Choroid plexus epithelial cell (primary cell): ENCODE measurements around the gene GPATCH3.

ENCODE experiments used
- DNase-seq: peaks from one replicate; pipeline ENCODE4 v3.0.0-alpha.2; 2010; ENCODE audit warnings: low read depth
- H3K4me3 ChIP-seq: 2 replicates; pipeline ENCODE4 v1.5.1; 2011; ENCODE audit warnings: low read depth, mild to moderate bottlenecking, control low read depth, low read length, moderate library complexity
- TF ChIP-seq, protein P1 (sequence below): conservative IDR thresholded peaks from 2 replicates; pipeline ENCODE4 v1.5.1; 2011; ENCODE audit warnings: low read depth, mild to moderate bottlenecking, control low read depth, inconsistent platforms, low read length, moderate library complexity

GPATCH3 gene

DNA sequence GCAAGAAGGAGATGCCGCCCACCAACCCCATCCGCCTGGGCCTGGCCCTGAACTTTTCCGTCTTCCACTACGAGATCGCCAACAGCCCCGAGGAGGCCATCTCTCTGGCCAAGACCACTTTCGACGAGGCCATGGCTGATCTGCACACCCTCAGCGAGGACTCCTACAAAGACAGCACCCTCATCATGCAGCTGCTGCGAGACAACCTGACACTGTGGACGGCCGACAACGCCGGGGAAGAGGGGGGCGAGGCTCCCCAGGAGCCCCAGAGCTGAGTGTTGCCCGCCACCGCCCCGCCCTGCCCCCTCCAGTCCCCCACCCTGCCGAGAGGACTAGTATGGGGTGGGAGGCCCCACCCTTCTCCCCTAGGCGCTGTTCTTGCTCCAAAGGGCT lies 36.6 kb downstream of the GPATCH3 start:
- H3K4me3 ChIP-seq = no peak overlapping the region
- TF ChIP-seq, protein P1, sequence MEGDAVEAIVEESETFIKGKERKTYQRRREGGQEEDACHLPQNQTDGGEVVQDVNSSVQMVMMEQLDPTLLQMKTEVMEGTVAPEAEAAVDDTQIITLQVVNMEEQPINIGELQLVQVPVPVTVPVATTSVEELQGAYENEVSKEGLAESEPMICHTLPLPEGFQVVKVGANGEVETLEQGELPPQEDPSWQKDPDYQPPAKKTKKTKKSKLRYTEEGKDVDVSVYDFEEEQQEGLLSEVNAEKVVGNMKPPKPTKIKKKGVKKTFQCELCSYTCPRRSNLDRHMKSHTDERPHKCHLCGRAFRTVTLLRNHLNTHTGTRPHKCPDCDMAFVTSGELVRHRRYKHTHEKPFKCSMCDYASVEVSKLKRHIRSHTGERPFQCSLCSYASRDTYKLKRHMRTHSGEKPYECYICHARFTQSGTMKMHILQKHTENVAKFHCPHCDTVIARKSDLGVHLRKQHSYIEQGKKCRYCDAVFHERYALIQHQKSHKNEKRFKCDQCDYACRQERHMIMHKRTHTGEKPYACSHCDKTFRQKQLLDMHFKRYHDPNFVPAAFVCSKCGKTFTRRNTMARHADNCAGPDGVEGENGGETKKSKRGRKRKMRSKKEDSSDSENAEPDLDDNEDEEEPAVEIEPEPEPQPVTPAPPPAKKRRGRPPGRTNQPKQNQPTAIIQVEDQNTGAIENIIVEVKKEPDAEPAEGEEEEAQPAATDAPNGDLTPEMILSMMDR = no peak
- no peak for DNase-seq

DNA sequence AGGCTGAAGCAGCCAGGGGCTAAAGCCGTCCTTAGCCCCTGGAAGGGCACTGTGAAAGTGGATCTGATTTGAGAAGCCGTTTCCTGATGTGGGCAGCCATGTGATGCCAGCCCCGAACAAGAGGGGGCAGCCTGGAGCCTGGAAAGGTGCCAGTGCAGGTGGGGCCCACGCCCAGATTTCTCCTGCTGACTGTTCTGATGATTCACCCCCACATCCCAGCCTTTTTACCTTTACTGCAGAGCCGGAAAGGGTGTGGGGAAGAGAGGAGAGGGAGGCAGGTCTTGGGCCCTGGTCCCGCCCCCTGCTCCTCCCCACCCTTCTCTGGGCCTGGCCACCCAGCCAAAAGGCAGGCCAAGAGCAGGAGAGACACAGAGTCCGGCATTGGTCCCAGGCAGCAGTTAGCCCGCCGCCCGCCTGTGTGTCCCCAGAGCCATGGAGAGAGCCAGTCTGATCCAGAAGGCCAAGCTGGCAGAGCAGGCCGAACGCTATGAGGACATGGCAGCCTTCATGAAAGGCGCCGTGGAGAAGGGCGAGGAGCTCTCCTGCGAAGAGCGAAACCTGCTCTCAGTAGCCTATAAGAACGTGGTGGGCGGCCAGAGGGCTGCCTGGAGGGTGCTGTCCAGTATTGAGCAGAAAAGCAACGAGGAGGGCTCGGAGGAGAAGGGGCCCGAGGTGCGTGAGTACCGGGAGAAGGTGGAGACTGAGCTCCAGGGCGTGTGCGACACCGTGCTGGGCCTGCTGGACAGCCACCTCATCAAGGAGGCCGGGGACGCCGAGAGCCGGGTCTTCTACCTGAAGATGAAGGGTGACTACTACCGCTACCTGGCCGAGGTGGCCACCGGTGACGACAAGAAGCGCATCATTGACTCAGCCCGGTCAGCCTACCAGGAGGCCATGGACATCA lies 37.2 kb downstream of the GPATCH3 start, which contains the start of gene SFN:
SFN (plus strand) TSS at position 369 of the 904 bp plus-strand sequence; CDS start at position 433, 64 bp downstream.
- no peak within 1 kb of the TSS for H3K4me3 ChIP-seq
- DNase-seq = no peak
- TF ChIP-seq, protein P1 = peak; percentile 34

DNA sequence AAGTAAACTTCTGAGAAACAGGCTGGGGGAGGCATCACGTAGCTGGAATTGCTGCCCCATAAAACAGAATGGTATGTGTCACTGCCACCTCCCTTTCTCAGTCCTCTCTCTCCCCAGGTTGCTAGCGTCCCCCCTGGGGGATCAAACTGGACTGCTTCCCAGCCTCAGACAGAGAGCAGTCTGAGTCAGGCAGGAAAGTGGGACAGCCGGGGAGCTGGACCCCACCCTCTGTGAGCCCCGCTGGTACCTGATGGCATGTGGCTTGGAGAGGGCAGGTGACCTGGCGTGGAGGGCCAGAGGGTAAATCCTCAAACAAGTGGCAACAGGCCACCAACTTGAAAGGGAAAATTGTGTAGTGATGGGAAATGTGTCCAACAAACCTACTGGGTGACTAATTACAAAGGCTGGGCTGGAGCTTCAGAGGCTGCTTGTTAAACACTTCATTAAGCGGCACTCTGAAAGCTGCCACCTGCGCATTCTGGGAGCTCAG lies 38.3 kb downstream of the GPATCH3 start:
- H3K4me3 ChIP-seq = no peak overlapping the region
- TF ChIP-seq, protein P1 = no peak
- no peak for DNase-seq

GRCh38 chr1:26861286-26861701 lies 39.0 kb downstream of the GPATCH3 start:
- H3K4me3 ChIP-seq = no peak overlapping the region
- peak; percentile 56 for DNase-seq
- TF ChIP-seq, protein P1 = peak; percentile 53

GRCh38 chr1:26858891-26859640 lies 41.2 kb downstream of the GPATCH3 start:
- no peak overlapping the region for H3K4me3 ChIP-seq

DNA sequence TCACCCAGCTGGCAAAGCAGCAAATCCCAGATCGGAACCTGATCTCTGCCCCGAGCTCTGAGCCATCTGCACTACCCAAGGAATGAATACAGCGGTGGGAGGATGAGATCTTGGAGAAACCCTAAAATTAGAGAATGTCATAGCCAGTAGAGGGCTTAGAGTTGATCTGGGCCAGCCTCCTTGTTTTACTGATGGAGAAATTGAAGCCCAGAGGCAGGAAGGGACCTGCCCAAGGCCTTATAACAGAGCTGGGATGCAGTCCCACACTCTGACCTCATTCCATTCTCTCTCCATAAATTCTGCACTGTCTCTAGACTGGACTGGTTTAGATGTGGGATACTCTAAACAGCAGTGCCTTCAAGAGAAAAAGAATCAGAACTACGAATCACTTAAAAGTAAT lies 42.1 kb downstream of the GPATCH3 start:
- no peak overlapping the region for H3K4me3 ChIP-seq
- TF ChIP-seq, protein P1 = no peak
- no peak for DNase-seq

More at GRCh38 chr1:26858891-26859640, 41.2 kb downstream of the GPATCH3 start:
- TF ChIP-seq, protein P1 = no peak
- DNase-seq = no peak
